ENCODE measurements around the gene DPH5.

GRCh38 chr1:101073836-101074235 is 48.3 kb upstream of the DPH5 start:
- TF ChIP-seq EZH2 (IDR thresholded peaks at IDR 0.05; ENCODE audit: insufficient read depth, poor library complexity, severe bottlenecking): no peak
- no peak for TF ChIP-seq EZH2phosphoT487 (IDR thresholded peaks at IDR 0.05; ENCODE audit: insufficient read depth, low read depth)

Measured in GM23248 (cell line).